Chondrocyte (in vitro differentiated cells): ENCODE data around the gene ATP2B2. TPM values are rescaled to one million over a fixed set of nuclear protein-coding genes. Genes with fewer than 3 reads are reported as not detected.

ENCODE experiments used
- DNase-seq: peaks from one replicate; pipeline ENCODE4 v3.0.0; 2021; ENCODE audit warnings: mixed read lengths, low spot score
- H3K27ac Mint-ChIP-seq: one replicate; pipeline ENCODE4 v1.8.0; 2021; ENCODE audit warnings: mild to moderate bottlenecking, moderate library complexity, mixed read lengths; ENCODE audit not compliant: unreplicated experiment
- H3K27me3 Mint-ChIP-seq: 2 replicates; pipeline ENCODE4 v1.8.0; 2021; ENCODE audit warnings: low read depth, mixed read lengths
- H3K36me3 Mint-ChIP-seq: 2 replicates; pipeline ENCODE4 v1.8.0; 2021; ENCODE audit warnings: low read depth, mixed read lengths
- H3K4me1 Mint-ChIP-seq: 2 replicates; pipeline ENCODE4 v1.8.0; 2021; ENCODE audit warnings: low read depth, mild to moderate bottlenecking, mixed read lengths
- H3K4me3 Mint-ChIP-seq: one replicate; pipeline ENCODE4 v1.8.0; 2021; ENCODE audit warnings: mild to moderate bottlenecking, moderate library complexity, mixed read lengths; ENCODE audit not compliant: unreplicated experiment
- H3K9me3 Mint-ChIP-seq: 2 replicates; pipeline ENCODE4 v1.8.0; 2021; ENCODE audit warnings: low read depth, mixed read lengths
- total RNA-seq: library from RNA; stranded (reverse); gene quantifications from 3 replicates; pipeline ENCODE4 v1.2.1, GENCODE V29; 2021
- TF ChIP-seq, protein P1 (sequence below): fragments of 200-600 bp; sonication (generic); IDR thresholded peaks from 2 replicates; pipeline ENCODE4 v1.5.0; 2021; ENCODE audit warnings: antibody characterized with exemption, mild to moderate bottlenecking, moderate library complexity

The ATP2B2 gene
- total RNA-seq, 1 donor from 2014 or later = 0.25 TPM

DNA sequence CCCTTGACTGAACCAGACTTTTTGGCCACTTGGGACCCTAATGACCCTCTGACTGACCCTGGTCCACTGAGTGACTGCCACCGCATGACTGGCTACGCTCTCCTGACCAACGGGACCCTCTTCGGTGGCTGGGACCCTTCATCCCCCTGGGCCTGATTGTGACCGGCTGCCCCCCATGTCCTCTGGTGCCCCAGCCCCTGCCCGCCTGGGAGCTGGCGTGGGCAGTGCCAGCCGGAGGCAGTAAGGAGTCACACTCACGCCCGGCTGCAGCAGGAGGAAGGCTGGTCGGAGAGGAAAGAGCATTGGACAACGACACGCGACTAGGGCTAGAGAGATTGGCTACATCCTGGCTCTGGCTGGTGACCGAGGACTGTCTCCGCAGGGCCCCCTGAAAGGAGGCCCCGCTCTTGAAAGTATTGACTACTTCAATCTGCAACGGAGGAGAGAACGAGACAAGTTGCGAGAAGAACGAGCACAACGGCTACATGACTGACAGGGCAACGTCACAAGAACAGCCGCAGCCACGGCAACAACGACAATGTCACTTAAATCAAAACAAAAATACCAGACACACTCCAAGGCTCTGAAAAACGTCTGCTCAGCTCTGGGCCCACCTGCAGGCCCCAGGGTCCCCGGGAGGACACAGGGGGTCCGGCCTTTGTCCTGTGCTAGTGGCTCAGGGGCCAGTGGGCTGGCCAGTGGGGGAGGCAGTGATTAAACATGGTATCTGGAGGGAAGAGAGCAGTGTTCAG, 169.3 kb downstream of the ATP2B2 start:
- Mint-ChIP-seq H3K4me3 (no peak overlapping the region), H3K36me3 (no peaks in the 10 kb centered on the region), H3K9me3 (no peaks in the 10 kb centered on the region), H3K4me1 (no peaks in the 10 kb centered on the region), H3K27me3 (peaks cover 40% of the 10 kb centered on the region), H3K27ac (no peak overlapping the region)
- no peak for DNase-seq
- TF ChIP-seq, protein P1, sequence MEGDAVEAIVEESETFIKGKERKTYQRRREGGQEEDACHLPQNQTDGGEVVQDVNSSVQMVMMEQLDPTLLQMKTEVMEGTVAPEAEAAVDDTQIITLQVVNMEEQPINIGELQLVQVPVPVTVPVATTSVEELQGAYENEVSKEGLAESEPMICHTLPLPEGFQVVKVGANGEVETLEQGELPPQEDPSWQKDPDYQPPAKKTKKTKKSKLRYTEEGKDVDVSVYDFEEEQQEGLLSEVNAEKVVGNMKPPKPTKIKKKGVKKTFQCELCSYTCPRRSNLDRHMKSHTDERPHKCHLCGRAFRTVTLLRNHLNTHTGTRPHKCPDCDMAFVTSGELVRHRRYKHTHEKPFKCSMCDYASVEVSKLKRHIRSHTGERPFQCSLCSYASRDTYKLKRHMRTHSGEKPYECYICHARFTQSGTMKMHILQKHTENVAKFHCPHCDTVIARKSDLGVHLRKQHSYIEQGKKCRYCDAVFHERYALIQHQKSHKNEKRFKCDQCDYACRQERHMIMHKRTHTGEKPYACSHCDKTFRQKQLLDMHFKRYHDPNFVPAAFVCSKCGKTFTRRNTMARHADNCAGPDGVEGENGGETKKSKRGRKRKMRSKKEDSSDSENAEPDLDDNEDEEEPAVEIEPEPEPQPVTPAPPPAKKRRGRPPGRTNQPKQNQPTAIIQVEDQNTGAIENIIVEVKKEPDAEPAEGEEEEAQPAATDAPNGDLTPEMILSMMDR = no peak

DNA sequence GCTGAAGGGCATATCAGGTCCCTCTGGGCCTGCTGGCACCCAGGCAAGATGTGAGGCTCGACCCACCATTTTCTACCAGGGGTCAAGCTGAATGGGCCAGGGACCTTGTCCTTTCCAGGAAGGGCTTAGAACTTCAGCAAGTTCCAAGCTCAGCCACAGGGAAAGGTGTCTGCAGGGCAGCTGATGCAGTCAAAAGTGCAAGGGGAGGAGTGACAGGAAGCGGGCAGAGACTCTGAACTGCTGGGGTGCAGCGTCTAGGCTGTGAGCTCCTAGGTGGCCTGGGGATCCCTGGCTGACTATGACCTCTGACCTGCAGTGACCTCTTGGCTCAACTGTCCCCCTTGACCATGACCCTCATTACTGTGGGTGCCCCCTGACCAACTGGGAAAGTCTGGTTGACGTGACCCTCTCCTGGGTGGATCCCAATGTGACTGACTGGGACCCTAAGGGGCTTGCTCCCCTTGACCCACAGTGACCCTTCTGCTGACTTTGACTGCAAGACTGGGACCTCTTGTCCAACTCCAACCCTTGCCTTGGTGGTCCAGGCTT, 170.1 kb downstream of the ATP2B2 start:
- H3K9me3 Mint-ChIP-seq = no peaks in the 10 kb centered on the region
- H3K27ac Mint-ChIP-seq = no peak overlapping the region
- no peaks in the 10 kb centered on the region for H3K4me1 Mint-ChIP-seq
- H3K4me3 Mint-ChIP-seq = no peak overlapping the region
- DNase-seq = no peak
- H3K36me3 Mint-ChIP-seq = no peaks in the 10 kb centered on the region
- TF ChIP-seq, protein P1 = no peak
- H3K27me3 Mint-ChIP-seq = peaks cover 39% of the 10 kb centered on the region

DNA sequence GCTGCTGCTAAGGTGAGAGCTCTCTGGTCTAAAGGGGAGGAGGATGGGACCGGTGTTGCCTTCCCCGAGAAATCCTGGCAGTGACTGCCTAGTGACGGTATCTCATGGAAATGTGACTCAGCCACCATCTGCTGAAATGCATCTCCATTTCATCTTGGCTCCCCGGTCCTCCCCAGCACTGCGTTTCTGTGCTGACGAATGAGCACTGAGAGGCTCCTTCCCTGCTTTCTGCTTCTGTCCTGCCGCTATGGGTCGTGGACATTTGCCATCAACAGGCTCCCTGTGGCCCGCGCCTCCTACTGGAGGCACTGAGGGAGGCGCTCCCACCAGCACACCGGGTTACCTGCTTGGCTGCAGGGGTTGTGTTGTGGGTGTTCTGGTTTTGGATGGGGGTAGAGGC, 170.9 kb downstream of the ATP2B2 start:
- Mint-ChIP-seq H3K9me3 (no peaks in the 10 kb centered on the region), H3K4me3 (no peak overlapping the region), H3K27ac (no peak overlapping the region), H3K36me3 (no peaks in the 10 kb centered on the region), H3K27me3 (peaks cover 45% of the 10 kb centered on the region), H3K4me1 (no peaks in the 10 kb centered on the region)
- TF ChIP-seq, protein P1 = peak; percentile 46
- no peak for DNase-seq

DNA sequence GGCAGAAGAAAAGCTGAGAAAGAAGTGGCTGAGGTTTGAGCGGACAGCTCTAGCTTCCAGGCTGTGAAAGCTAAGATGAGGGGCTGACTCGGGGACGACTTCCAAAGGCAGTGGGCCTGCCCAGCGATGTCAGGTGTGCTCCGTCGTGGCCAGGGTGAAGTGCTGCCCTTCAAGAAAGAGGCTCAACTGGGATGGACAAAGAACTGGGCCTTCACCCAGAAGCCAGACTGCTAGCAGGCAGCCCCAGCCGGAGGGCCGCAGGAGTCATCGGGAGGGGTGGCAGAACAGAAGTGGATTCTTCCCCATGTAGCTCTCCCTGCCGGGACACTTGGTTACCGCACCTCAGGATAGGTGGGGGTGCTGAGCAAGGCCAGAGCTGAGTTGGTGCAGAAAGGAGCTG, 171.3 kb downstream of the ATP2B2 start:
- peaks cover 49% of the 10 kb centered on the region for H3K27me3 Mint-ChIP-seq
- H3K27ac Mint-ChIP-seq = no peak overlapping the region
- H3K36me3 Mint-ChIP-seq = no peaks in the 10 kb centered on the region

DNA sequence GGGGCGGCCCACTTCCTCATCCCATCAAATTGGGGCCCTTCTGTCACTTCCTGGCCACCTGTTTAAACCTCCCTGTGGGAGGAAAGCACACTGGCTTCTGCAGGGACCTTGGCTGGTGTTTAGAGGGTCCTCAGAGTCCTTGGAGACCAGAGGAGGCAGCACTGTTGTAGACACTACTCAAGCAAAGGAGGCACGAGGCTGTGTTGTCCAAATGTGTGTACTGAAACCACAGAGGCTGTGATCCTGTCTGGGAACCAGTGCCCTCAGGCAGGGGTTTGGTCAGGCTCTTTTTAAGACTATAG, 172.1 kb downstream of the ATP2B2 start:
- no peaks in the 10 kb centered on the region for H3K36me3 Mint-ChIP-seq
- no peak overlapping the region for H3K4me3 Mint-ChIP-seq
- DNase-seq = no peak
- H3K27me3 Mint-ChIP-seq = peaks cover 56% of the 10 kb centered on the region
- TF ChIP-seq, protein P1 = no peak
- H3K4me1 Mint-ChIP-seq = no peaks in the 10 kb centered on the region
- H3K9me3 Mint-ChIP-seq = no peaks in the 10 kb centered on the region
- no peak overlapping the region for H3K27ac Mint-ChIP-seq

More for the DNA sequence above, 171.3 kb downstream of the ATP2B2 start:
- H3K4me1 Mint-ChIP-seq = no peaks in the 10 kb centered on the region
- no peaks in the 10 kb centered on the region for H3K9me3 Mint-ChIP-seq
- H3K4me3 Mint-ChIP-seq = no peak overlapping the region
- peak; percentile 70 for DNase-seq
- TF ChIP-seq, protein P1 = no peak
